DMS153 treated with DMSO at 0.1 percent for 48 hours (cell line): Measurements from ENCODE around the gene FGF12.
A peak's percentile ranks its signal among the peaks of the same experiment; 100 is the strongest.
"Not testable (repeated sequence)": the region's sequence is repeated elsewhere in the genome, so short reads cannot be mapped to it uniquely, and the experiment has no call there.

Experiments used
- DNase-seq: peaks from one replicate; lab custom pipeline; 2025; ENCODE audit not compliant: unreplicated experiment; lab: John Stamatoyannopoulos, UW

Gene FGF12

GRCh38 chr3:192727032-192727847 lies at the start of gene FGF12:
Gene FGF12 (minus strand): TSS chr3:192727541.
- DNase-seq = peak; percentile 67

GRCh38 chr3:192774341-192774740 lies 47.0 kb upstream of the FGF12 start:
- not testable (repeated sequence) for DNase-seq

GRCh38 chr3:192772240-192772894 lies 45.0 kb upstream of the FGF12 start:
- DNase-seq = no peak

GRCh38 chr3:192758654-192759053 lies 31.3 kb upstream of the FGF12 start:
- DNase-seq = no peak

GRCh38 chr3:192751148-192751547 lies 23.8 kb upstream of the FGF12 start:
- DNase-seq = no peak

GRCh38 chr3:192750201-192750600 lies 22.9 kb upstream of the FGF12 start:
- DNase-seq = no peak

- no peak for DNase-seq
These were observed 20.4 kb upstream of the FGF12 start for GRCh38 chr3:192747746-192748145.

GRCh38 chr3:192747145-192747544 lies 19.8 kb upstream of the FGF12 start:
- no peak for DNase-seq

- no peak for DNase-seq
These were observed 17.8 kb upstream of the FGF12 start for GRCh38 chr3:192745150-192745549.

- DNase-seq = not testable (repeated sequence)
These were observed 17.3 kb upstream of the FGF12 start for GRCh38 chr3:192744604-192745003.

GRCh38 chr3:192737506-192737905 lies 10.2 kb upstream of the FGF12 start:
- no peak for DNase-seq

GRCh38 chr3:192731233-192731632 lies 3.9 kb upstream of the FGF12 start:
- DNase-seq = no peak

- DNase-seq = no peak
These were observed 956 bp downstream of the FGF12 start for GRCh38 chr3:192726385-192726784.

GRCh38 chr3:192719964-192720363 lies 7.4 kb downstream of the FGF12 start:
- no peak for DNase-seq

GRCh38 chr3:192718156-192718555 lies 9.2 kb downstream of the FGF12 start:
- no peak for DNase-seq

- no peak for DNase-seq
These were observed 12.2 kb downstream of the FGF12 start for GRCh38 chr3:192715126-192715525.

- DNase-seq = not testable (repeated sequence)
These were observed 16.2 kb downstream of the FGF12 start for GRCh38 chr3:192711126-192711525.

- no peak for DNase-seq
These were observed 17.0 kb downstream of the FGF12 start for GRCh38 chr3:192710366-192710765.

- DNase-seq = no peak
These were observed 21.1 kb downstream of the FGF12 start for GRCh38 chr3:192706272-192706671.

- DNase-seq = no peak
These were observed 26.5 kb downstream of the FGF12 start for GRCh38 chr3:192700885-192701284.

GRCh38 chr3:192696943-192697587 lies 30.3 kb downstream of the FGF12 start:
- no peak for DNase-seq
